ENCODE measurements around the gene TRA2A. TPM values are rescaled to one million over a fixed set of nuclear protein-coding genes. Genes with fewer than 3 reads are reported as not detected.

Gene TRA2A
- total RNA-seq, 2 donors from 2014 or later, result 34.3 to 46.0 TPM

- H3K27me3 ChIP-seq (replicated peaks; ENCODE audit: insufficient read depth), result peaks cover 10% of the 10 kb centered on the region
- TF ChIP-seq, protein P1, sequence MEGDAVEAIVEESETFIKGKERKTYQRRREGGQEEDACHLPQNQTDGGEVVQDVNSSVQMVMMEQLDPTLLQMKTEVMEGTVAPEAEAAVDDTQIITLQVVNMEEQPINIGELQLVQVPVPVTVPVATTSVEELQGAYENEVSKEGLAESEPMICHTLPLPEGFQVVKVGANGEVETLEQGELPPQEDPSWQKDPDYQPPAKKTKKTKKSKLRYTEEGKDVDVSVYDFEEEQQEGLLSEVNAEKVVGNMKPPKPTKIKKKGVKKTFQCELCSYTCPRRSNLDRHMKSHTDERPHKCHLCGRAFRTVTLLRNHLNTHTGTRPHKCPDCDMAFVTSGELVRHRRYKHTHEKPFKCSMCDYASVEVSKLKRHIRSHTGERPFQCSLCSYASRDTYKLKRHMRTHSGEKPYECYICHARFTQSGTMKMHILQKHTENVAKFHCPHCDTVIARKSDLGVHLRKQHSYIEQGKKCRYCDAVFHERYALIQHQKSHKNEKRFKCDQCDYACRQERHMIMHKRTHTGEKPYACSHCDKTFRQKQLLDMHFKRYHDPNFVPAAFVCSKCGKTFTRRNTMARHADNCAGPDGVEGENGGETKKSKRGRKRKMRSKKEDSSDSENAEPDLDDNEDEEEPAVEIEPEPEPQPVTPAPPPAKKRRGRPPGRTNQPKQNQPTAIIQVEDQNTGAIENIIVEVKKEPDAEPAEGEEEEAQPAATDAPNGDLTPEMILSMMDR (IDR thresholded peaks at IDR 0.05), result no peak
- TF ChIP-seq POLR2A (IDR thresholded peaks at IDR 0.05) (no peak), POLR2AphosphoS5 (IDR thresholded peaks at IDR 0.05) (no peak)
- DNase-seq (ENCODE audit: low spot score), result no peak
- no peak overlapping the region for H3K4me3 ChIP-seq
- H3K4me1 ChIP-seq (replicated peaks), result no peaks in the 10 kb centered on the region
- no peaks in the 10 kb centered on the region for H3K9me3 ChIP-seq
- H3K36me3 ChIP-seq, result no peaks in the 10 kb centered on the region
- 83% methylated on average over 3 of the region's 3 CpGs for WGBS
- intact Hi-C loops (cut with DNase I), result no loop called here
- H3K27ac ChIP-seq, result no peak overlapping the region
Observed at GRCh38 chr7:23458044-23458443, 73.7 kb downstream of the TRA2A start.

GRCh38 chr7:23456093-23456492, 75.7 kb downstream of the TRA2A start:
- Histone ChIP-seq H3K4me3 (no peak overlapping the region), H3K27me3 (replicated peaks; ENCODE audit: insufficient read depth) (peaks cover 4% of the 10 kb centered on the region), H3K36me3 (no peaks in the 10 kb centered on the region), H3K9me3 (no peaks in the 10 kb centered on the region), H3K4me1 (replicated peaks) (no peaks in the 10 kb centered on the region), H3K27ac (no peak overlapping the region)
- WGBS, result 90% methylated on average over 3 of the region's 3 CpGs
- intact Hi-C loops (cut with DNase I), result no loop called here
- no peak for DNase-seq (ENCODE audit: low spot score)
- TF ChIP-seq POLR2A (IDR thresholded peaks at IDR 0.05), result no peak
- TF ChIP-seq, protein P1 (IDR thresholded peaks at IDR 0.05), result no peak
- TF ChIP-seq POLR2AphosphoS5 (IDR thresholded peaks at IDR 0.05), result no peak

DNA sequence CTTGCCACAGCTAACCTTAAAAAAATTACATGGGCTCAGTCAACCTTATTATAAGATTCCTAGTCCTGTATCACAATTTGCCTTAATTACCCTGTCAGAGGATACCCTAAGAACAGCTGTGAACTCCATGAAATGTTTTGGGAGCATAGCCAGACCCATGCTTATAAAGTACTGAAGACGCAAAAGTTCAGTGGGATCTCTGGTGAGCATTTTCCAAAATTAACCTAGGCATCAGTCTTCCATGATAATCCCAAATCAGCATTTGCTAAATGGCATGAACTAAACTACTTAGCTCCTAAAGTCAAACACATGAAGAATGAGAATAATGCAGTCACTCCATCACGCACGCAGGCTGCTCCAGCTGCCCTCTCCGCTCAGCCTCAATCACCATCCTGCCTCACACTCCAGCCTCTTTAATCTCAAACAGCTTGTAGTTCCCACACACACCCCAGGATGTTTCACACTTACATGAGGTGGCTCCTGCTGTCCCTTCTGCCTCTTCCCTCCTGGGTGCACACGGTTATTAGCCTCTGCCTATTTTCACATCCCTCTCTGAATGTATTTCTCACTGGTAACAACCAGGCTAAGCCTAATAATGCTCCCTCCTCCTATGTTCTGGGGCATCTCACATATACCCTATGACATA, 76.8 kb downstream of the TRA2A start:
- no peak for DNase-seq (ENCODE audit: low spot score)
- no peaks in the 10 kb centered on the region for H3K4me1 ChIP-seq (replicated peaks)
- intact Hi-C loops (cut with DNase I), result no loop called here
- H3K27me3 ChIP-seq (replicated peaks; ENCODE audit: insufficient read depth), result peaks cover 4% of the 10 kb centered on the region
- WGBS, result 78% methylated on average over 5 of the region's 5 CpGs
- H3K9me3 ChIP-seq, result no peaks in the 10 kb centered on the region
- TF ChIP-seq, protein P1 (IDR thresholded peaks at IDR 0.05), result no peak
- TF ChIP-seq POLR2AphosphoS5 (IDR thresholded peaks at IDR 0.05) (no peak), POLR2A (IDR thresholded peaks at IDR 0.05) (no peak)
- H3K4me3 ChIP-seq, result no peak overlapping the region
- H3K27ac ChIP-seq, result no peak overlapping the region
- H3K36me3 ChIP-seq, result no peaks in the 10 kb centered on the region

Small RNA genes lying within 50 kb of the gene (small RNA-seq; reads per million reads assigned to genes)
- gene AC079780.1 (0 reads per million in 2 donors), gene RF00019 (0 reads per million in 2 donors)

Other genes with a start within 250 kb of the TRA2A start
- gene MALSU1, start 232.6 kb downstream of the TRA2A start, total RNA-seq, result 10 to 100 TPM; 52.1 to 55.5 TPM
- gene IGF2BP3, start 61.5 kb downstream of the TRA2A start, total RNA-seq, result 1 to 10 TPM in 1 of 2 donors, not detected in 1; 9.6 TPM
- gene CCDC126, start 65.4 kb upstream of the TRA2A start, total RNA-seq, result 10 to 100 TPM in 1 of 2 donors, 1 to 10 TPM in 1; 8.4 to 21.4 TPM
- 10 to 100 TPM in 1 of 2 donors, 1 to 10 TPM in 1; 7.0 to 30.8 TPM for gene FAM221A, start 148.2 kb upstream of the TRA2A start, total RNA-seq
- 10 to 100 TPM in 1 of 2 donors, under 1 TPM in 1; 0.09 to 32.1 TPM for gene STK31, start 178.2 kb upstream of the TRA2A start, total RNA-seq

Data from prostate gland (tissue), 2 donors.